GM23248 (cell line): ENCODE measurements around the gene HAPSTR1.

Experiments used
- EZH2 ChIP-seq: fragments of 200-600 bp; sonication (generic); IDR thresholded peaks from 2 replicates; pipeline ENCODE4 v1.6.1; 2018; ENCODE audit warnings: antibody characterized with exemption, mild to moderate bottlenecking; ENCODE audit not compliant: insufficient read depth, poor library complexity, severe bottlenecking
- EZH2phosphoT487 ChIP-seq: fragments of 200-600 bp; sonication (generic); IDR thresholded peaks from 2 replicates; pipeline ENCODE4 v1.6.1; 2018; ENCODE audit warnings: antibody characterized with exemption, moderate library complexity, mild to moderate bottlenecking, low read depth; ENCODE audit not compliant: insufficient read depth

GRCh38 chr16:9118170-9118569 lies 26.7 kb downstream of the HAPSTR1 start:
- no peak for TF ChIP-seq EZH2
- no peak for TF ChIP-seq EZH2phosphoT487
